EH (cell line): ENCODE measurements around the gene CORO2A.
"Not testable (repeated sequence)": the region's sequence is repeated elsewhere in the genome, so short reads cannot be mapped to it uniquely, and the experiment has no call there.

Source experiments
- DNase-seq: peaks from one replicate; pipeline ENCODE4 v3.0.0-alpha.2; 2015; ENCODE audit warnings: low read depth

The CORO2A gene

GRCh38 chr9:98081477-98082219, 110.8 kb downstream of the CORO2A start:
- peak; percentile 73 for DNase-seq

GRCh38 chr9:98080780-98081179, 111.7 kb downstream of the CORO2A start:
- DNase-seq: no peak

DNA sequence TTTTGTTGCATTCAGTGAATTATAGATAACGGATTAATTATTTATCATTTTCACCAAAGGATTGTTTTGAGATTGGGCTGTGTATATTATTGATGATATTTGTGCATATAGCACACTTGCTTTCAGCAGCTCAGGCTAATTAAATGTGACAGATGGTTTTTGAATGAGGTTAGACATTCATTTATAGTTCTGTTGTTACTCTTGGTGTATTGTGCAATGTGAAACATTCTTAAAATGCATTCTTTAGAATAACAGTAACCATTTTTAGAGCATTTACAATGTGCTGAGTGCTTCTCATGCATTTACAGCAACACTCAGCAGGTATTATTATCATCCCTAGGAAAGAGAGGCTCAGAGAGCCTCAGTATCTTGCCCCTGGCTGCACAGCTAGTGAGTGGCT, 112.1 kb downstream of the CORO2A start:
- peak; percentile 82 for DNase-seq

- DNase-seq: no peak
Observed at GRCh38 chr9:98078895-98079294, 113.5 kb downstream of the CORO2A start.

DNA sequence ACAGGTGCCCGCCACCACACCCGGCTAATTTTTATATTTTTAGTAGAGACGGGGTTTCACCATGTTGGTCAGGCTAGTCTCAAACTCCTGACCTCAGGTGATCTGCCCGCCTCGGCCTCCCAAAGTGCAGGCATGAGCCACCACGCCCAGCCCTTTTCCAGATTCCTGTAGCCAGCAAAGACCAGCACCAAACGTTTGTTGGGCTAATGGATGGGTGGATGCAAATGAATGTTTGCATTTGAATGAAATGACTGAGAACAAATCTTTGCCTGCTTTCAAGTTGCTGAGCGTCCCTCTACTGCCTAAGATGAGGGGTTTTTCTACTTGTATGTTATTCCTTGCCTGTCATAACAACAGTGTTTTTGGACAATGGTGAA, 115.9 kb downstream of the CORO2A start:
- not testable (repeated sequence) for DNase-seq

DNA sequence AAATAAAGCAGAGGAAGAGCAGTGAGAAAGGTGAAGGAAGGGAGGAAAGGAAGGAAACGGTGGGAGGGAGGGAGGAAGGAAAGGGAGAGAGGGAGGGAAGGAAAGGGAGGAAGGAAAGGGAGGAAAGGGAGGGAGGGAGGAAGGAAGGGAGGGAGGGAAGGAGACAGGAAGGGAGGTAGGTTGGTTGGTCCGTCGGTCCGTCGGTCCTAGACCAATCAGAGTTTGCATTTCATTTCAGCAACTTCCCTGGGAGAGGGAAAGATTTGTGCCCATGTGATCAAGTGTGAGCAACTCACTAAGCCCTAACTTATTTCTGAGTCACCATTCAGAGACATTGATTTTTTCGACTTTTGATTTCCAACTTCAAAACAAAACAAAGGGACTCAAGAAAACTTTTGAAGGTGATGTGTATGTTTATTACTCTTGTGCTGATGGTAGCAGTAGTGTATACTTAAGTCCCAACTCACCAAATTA, 117.1 kb downstream of the CORO2A start:
- DNase-seq: peak; percentile 70

GRCh38 chr9:98074115-98074990, 118.1 kb downstream of the CORO2A start:
- peak; percentile 68 for DNase-seq

- DNase-seq: no peak
Observed at GRCh38 chr9:98071737-98072136, 120.7 kb downstream of the CORO2A start.
